GM23248 (cell line): ENCODE results near the gene ARHGEF4.

ENCODE experiments used
- EZH2 ChIP-seq: fragments of 200-600 bp; sonication (generic); IDR thresholded peaks from 2 replicates; pipeline ENCODE4 v1.6.1; 2018; ENCODE audit warnings: antibody characterized with exemption, mild to moderate bottlenecking; ENCODE audit not compliant: insufficient read depth, poor library complexity, severe bottlenecking
- EZH2phosphoT487 ChIP-seq: fragments of 200-600 bp; sonication (generic); IDR thresholded peaks from 2 replicates; pipeline ENCODE4 v1.6.1; 2018; ENCODE audit warnings: antibody characterized with exemption, moderate library complexity, mild to moderate bottlenecking, low read depth; ENCODE audit not compliant: insufficient read depth

- TF ChIP-seq EZH2 (no peak), EZH2phosphoT487 (no peak)
Measured at GRCh38 chr2:130921164-130921476, 84.4 kb downstream of the ARHGEF4 start.
